Suppressor macrophage treated with lipopolysaccharide for 4 hours (primary cell): ENCODE measurements around the gene PWWP2B.
"Not testable (repeated sequence)": the region's sequence is repeated elsewhere in the genome, so short reads cannot be mapped to it uniquely, and the experiment has no call there.

Source experiments
- DNase-seq: peaks from one replicate; pipeline ENCODE4 v3.0.0-alpha.2; 2020

The PWWP2B gene

GRCh38 chr10:132435320-132435719 lies 38.3 kb downstream of the PWWP2B start:
- not testable (repeated sequence) for DNase-seq

- not testable (repeated sequence) for DNase-seq
Measured at GRCh38 chr10:132436096-132436495, 39.1 kb downstream of the PWWP2B start.

GRCh38 chr10:132436861-132437410 lies 39.9 kb downstream of the PWWP2B start:
- no peak for DNase-seq

- no peak for DNase-seq
Measured at GRCh38 chr10:132437541-132437950, 40.5 kb downstream of the PWWP2B start.

- no peak for DNase-seq
Measured at GRCh38 chr10:132438091-132439024, 41.4 kb downstream of the PWWP2B start.

GRCh38 chr10:132439025-132439388 lies 42.0 kb downstream of the PWWP2B start:
- DNase-seq: no peak

DNA sequence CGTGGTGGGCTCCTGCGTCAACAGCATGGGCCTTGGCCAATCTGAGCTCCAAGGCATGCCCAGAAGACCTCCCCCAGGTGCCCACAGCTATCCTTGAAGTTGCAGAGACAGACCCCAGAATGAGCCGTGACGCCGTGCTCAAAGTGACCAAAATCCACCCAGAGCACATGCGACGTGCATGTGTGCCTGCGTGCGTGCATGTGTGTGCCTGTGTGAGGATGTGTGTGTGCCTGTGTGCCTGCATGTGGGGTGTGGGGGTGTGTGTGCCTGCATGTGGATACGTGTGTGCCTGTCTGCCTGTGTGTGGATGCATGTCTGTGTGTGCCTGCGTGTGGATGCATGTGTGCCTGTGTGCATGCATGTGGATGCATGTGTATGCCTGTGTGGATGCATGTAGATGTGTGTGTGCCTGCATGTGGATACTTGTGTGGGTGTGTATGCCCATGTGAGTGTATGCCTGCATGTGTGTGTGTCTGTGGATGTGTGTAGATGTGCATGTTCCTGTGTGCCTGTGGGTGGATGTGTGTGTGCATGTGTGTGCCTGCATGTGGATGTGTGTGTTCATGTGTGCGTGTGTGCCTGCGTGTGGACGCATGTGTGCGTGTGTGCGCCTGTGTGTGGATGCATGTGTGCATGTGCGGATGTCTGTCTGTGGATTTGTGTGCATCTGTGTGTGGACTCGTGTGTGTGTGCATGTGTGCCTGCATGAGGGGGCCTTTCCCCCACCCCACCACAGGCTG lies 42.6 kb downstream of the PWWP2B start:
- DNase-seq: no peak

- DNase-seq: no peak
Measured at GRCh38 chr10:132440791-132441565, 44.0 kb downstream of the PWWP2B start.

DNA sequence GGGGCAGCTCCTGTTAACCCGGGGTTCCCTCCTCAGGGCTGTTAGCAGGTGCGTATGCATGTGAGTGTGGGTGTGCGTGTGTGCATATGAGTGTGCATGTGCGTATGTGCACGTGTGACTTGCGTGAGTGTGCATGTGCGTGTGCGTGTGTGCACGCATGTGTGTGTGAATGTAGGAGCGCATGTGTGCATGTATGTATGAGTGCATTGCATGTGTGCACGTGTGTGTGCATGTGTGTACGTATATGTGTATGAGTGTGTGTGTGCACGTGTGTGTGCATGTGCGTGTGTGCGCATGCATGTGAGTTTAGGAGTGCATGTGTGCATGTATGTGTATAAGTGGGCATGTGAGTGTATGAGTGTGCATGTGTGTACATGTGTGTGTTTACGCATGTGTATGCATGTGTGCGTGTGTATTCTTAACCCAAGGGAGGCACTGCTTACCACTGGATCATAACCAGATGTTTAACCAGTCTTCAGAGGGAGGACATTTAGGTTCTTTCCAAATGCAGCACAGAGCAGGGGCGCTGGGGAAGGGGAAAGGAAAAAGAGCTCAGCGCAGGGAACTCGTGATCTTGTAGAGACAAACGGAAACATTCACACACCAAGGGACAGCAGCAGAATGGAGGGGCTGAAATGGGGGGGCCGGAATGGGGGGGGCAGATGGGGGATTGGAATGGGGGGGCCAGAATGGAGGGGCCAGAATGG lies 45.0 kb downstream of the PWWP2B start:
- no peak for DNase-seq

GRCh38 chr10:132442636-132443035 lies 45.6 kb downstream of the PWWP2B start:
- no peak for DNase-seq

- DNase-seq: peak; percentile 84
Measured at GRCh38 chr10:132443605-132443982, 46.6 kb downstream of the PWWP2B start.

DNA sequence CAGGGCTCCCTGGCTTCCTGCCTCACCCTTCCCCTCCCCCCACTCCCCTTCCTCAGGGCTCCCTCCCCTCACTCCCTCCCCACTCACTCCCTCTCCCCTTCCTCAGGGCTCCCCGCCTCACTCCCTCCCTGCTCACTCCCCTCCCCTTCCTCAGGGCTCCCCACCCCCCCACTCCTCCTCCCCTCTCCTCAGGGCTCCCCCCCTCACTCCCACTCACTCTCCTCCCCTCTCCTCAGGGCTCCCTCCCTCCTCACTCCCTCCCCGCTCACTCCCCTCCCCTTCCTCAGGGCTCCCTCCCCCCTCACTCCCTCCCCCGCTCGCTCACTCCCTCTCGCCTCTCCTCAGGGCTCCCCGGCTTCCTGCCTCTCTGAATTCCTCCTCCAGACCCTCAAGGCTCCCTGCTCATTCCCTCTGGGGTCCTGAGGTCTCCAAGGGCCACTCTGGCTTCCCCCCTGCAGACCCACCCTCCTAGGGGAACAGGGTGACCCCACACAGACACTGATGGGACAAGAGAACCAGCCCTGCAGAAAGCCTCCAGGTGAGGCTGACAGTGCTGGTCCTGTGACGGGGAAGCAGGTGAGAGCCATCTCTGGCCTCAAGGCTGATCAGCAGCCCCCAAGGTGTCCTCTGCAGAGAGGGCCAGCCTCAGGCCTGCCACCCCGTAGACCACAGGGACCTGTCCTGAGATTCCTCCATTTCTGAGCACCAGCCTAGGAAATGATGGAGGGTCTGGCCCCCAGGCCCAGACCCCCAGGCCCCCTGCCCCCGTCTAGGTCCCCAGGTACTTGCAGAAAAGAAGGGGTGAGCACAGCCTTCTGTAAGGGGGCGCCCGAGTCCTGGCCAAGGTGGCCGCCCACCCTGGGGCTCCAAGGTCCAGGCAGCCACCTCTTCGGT lies 47.2 kb downstream of the PWWP2B start:
- no peak for DNase-seq

- no peak for DNase-seq
Measured at GRCh38 chr10:132444877-132445351, 47.9 kb downstream of the PWWP2B start.

DNA sequence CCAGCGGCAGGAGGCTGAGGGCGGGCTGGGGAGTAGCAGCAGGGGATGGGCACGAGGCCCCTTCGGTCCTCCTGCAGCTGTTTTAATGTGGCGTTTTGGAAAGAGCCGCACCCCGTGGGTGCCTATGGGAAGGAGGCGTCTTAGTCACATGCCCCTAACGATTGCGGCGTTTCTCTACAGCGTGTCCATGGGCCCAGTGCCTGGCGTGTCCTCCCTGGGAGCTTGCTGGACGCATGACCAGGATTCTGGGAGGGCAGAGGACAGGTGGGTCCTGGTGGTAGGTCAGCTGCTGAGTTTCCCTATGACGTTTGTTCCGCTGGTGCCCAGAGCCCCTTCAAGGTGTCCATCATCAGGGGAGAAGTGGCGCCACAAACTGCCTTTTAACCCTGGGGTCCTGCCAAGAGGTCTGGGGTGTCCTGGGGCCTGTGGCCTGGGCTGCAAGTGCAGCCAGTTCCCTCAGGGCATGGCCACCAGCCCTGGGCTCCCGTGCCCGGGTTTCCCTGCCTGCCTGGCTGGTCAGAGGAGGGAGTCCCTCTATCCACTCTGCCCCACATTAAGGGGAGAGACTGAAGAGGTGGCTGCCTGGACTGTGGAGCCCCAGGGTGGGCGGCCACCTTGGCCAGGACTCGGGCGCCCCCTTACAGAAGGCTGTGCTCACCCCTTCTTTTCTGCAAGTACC lies 48.7 kb downstream of the PWWP2B start:
- no peak for DNase-seq

DNA sequence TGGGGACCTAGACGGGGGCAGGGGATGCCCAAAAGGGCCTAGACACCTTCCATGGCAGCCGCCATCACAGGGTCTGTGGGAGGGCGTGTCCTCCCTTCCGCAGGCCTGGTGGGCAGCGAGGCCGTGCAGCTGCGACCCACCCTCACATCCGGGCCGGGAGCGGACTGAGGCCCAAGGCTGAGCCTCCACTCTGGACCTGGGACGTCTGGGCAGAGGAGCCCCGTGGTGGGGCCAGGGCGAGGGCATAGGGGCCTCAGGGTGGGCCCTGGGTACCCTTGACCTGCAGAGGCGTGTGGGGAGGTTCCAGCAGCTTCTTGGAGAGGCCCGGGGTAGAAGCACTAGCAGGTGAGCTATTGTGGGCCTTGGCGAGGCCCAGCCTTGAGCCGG lies 49.2 kb downstream of the PWWP2B start:
- DNase-seq: no peak

GRCh38 chr10:132446661-132447445 lies 49.9 kb downstream of the PWWP2B start:
- DNase-seq: peak; percentile 69

GRCh38 chr10:132447446-132448247 lies 50.6 kb downstream of the PWWP2B start:
- DNase-seq: peak; percentile 74

DNA sequence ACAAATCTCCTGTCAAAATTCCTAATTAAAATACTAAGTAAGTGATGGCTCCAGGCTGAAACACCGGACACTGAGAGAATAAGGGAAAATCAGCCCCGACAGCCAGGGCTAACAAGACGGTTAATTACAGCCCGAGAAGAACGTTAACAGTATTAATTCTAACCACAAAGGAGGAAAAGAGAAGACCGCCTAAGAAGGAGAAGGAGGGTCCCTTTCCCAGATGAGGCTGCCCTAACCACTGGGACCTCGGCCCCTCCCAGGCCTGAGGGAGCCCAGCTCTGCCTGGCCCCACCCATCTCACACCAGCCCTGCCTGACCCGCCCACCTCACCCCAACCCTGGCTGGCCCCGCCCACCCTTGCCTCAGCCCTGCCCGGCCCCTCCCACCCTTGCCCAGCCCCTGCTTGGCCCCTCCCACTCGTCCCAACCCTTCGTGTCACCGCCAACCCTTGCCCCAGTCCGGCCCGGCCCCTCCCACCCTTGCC lies 51.3 kb downstream of the PWWP2B start:
- DNase-seq: peak; percentile 80
